HUES64 (cell line): ENCODE measurements around the gene IGF2R.
"Not testable (repeated sequence)": the region's sequence is repeated elsewhere in the genome, so short reads cannot be mapped to it uniquely, and the experiment has no call there.

Experiments used
- H3K27ac ChIP-seq: 2 replicates; pipeline ENCODE4 v1.7.0; 2013; ENCODE audit warnings: low read depth, low read length, inconsistent platforms
- H3K27me3 ChIP-seq: 2 replicates; pipeline ENCODE4 v1.6.1; 2013; ENCODE audit warnings: mild to moderate bottlenecking, low read length; ENCODE audit not compliant: insufficient read depth
- H3K36me3 ChIP-seq: 2 replicates; pipeline ENCODE4 v1.6.1; 2013; ENCODE audit warnings: mild to moderate bottlenecking, low read length; ENCODE audit not compliant: insufficient read depth
- H3K4me1 ChIP-seq: 2 replicates; pipeline ENCODE4 v1.6.1; 2013; ENCODE audit warnings: mild to moderate bottlenecking, low read length, moderate library complexity; ENCODE audit not compliant: insufficient read depth
- H3K4me3 ChIP-seq: 2 replicates; pipeline ENCODE4 v1.5.1; 2013; ENCODE audit warnings: mild to moderate bottlenecking, low read length, moderate library complexity
- H3K9ac ChIP-seq: 2 replicates; pipeline ENCODE4 v1.6.1; 2013; ENCODE audit warnings: mild to moderate bottlenecking, low read depth, low read length
- H3K9me3 ChIP-seq: 2 replicates; pipeline ENCODE4 v1.6.1; 2013; ENCODE audit warnings: low read depth, low read length; ENCODE audit not compliant: insufficient read depth
- WGBS: fragments of 150-250, 120-280 bp; methylation state at CpG from one replicate; pipeline ENCODE4 v1.1.7; 2013; ENCODE audit warnings: missing lambda C conversion rate; 5-methylcytosine and 5-hydroxymethylcytosine counted together

The IGF2R gene

DNA sequence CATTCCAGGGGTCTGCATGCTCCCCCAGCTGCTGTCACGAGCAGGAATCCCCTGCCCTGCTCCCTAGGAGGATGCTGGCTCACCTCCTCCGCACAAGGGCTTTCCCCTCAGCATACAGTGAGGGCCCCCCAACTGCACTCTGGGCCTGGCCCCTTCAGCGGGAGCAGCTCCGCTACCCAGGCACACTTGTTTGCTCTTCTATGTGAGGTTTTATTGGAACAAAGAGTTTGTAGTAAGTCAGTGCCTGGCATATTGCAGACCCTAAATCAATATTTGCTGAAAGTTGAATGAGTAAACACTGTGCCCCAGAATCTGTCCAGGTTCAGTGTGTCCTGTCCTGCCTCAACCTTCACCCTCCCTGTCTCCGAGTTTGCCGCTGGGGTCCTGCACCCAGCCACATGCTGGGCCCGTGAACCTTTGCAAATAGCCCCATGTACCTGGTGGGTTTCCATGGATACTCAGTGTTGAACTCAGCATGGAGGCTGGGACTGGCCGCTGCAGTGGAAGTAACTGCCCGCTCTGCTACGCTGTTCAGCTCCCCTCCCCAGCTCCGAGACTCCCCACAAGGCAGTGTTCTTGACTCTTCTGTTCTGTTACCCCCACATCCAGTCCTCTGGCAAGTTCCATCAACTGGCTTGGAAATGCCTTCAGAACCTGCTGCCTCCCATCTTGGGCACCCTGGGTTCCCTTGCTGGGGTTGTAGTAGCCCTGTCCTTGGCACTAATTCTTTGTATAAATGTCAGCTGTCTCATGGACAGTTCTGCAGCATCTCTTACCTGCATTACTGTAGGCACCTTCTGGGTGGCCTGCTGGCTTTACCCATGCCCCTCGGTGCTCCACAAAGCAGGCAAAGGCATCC, 168.5 kb downstream of the IGF2R start:
- Histone ChIP-seq H3K4me1 (peaks cover 10% of the 10 kb centered on the region), H3K27me3 (no peaks in the 10 kb centered on the region), H3K27ac (no peak overlapping the region), H3K36me3 (no peaks in the 10 kb centered on the region), H3K4me3 (no peak overlapping the region), H3K9ac (no peak overlapping the region), H3K9me3 (no peaks in the 10 kb centered on the region)
- WGBS: 72% methylated on average over 12 of the region's 12 CpGs

DNA sequence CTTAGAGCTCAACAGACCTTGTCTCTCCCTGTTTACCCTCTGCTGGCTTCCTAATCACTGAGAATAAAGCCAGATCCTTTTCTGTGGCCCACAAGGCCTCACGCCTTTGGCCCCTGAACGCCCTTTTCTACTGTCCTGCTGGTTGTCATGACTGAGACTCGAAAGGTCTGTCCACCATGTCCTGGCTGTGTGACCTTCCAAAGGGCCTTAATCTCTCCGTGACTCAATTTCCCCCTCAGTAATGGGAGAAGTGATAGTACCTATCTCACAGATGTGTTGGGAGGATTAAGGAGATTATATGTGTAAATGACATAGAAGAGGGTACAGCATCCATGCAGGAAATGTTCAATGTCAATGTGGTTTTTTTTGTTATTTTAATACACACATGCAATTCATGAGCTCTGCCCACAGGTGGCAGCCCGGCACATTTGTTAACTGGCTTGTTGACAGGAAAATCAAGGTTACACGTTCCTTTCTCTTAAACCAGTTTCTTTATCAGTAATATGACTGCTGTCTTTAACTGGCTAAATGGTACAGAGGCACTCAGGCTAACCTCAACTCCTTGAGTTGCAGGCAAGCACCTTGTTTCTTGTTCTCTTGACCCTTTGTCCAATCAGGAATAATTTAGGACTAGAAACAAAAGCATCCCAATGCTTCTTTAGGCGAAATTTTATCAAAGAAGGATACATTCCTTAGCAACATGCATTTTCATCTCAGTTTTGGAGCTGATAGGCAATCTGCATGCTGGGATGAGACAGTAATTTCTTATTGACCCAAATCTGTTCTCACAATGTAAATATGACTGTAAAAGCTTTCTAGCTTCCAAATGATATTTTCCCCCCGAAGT, 169.3 kb downstream of the IGF2R start:
- no peak overlapping the region for H3K9ac ChIP-seq
- peaks cover 2% of the 10 kb centered on the region; the same call in 1 of the 2 replicates for H3K4me1 ChIP-seq
- no peaks in the 10 kb centered on the region for H3K9me3 ChIP-seq
- no peak overlapping the region for H3K27ac ChIP-seq
- H3K27me3 ChIP-seq: no peaks in the 10 kb centered on the region
- 67% methylated on average over 8 of the region's 8 CpGs for WGBS
- H3K4me3 ChIP-seq: no peak overlapping the region
- H3K36me3 ChIP-seq: no peaks in the 10 kb centered on the region

DNA sequence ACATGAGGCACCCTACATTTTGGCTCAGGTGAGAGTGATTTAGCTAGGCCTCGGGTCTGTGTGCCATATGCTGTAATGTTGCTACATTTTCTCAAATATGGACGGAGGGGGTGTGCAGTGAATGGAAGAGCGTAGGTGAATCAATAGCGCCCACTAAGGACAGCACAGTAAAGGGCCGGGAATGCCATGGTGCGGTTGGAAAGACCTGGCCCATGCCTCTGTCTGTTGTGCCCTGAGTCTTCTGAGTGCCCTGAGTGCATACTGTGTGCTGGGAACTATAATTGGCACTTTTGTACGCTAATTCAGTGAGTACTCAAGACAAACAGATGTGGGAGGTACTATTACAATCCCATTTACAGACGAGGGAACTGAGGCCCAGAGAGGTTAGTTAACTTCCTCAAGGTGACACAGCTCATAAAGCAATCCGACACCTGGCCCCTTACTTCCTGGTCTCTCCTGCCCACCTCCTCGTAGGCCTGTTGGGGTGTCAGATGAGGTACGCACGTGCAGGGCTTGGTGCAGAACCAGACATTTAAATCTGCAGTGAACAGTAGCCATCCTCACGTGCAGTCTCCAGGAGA, 170.0 kb downstream of the IGF2R start:
- Histone ChIP-seq H3K9ac (no peak overlapping the region), H3K27me3 (no peaks in the 10 kb centered on the region), H3K36me3 (no peaks in the 10 kb centered on the region), H3K27ac (no peak overlapping the region), H3K9me3 (no peaks in the 10 kb centered on the region), H3K4me3 (no peak overlapping the region), H3K4me1 (no peaks in the 10 kb centered on the region)
- WGBS: 89% methylated on average over 13 of the region's 13 CpGs

DNA sequence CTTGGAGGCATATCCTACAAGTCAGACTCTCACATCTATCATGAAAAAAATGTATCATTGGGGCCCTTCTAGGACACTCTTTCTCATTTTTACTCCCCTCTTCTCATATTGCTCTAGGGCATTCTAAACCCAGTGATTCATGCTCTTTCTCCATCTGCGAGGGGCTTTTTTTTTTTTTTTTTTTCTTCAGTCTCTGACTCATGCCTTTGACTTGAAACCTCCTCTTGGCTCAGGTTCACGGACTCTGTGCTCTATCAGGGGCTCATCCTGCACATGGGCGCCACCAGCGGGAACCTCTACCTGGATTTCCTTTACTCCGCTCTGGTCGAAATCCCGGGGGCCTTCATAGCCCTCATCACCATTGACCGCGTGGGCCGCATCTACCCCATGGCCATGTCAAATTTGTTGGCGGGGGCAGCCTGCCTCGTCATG, 170.6 kb downstream of the IGF2R start:
- H3K9ac ChIP-seq: no peak overlapping the region
- no peaks in the 10 kb centered on the region for H3K9me3 ChIP-seq
- no peak overlapping the region for H3K4me3 ChIP-seq
- H3K27ac ChIP-seq: no peak overlapping the region
- no peaks in the 10 kb centered on the region for H3K27me3 ChIP-seq
- H3K36me3 ChIP-seq: no peaks in the 10 kb centered on the region
- 86% methylated on average over 12 of the region's 12 CpGs for WGBS
- H3K4me1 ChIP-seq: no peaks in the 10 kb centered on the region

DNA sequence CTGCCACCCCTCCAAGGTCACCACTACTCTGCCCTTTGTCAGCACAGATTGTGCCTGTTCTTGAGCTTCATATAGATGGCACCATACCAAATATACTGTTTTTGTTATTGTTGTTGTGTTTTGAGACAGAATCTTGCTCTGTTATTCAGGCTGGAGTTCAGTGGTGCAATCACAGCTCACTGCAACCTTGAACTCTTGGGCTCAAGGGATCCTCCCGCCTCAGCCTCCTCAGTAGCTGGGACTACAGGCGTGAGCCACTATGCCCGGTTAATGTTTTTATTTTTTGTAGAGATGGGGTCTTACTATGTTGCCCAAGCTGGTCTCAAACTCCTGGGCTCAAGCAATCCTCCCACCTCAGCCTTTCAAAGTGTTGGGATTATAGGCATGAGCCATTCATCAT, 171.6 kb downstream of the IGF2R start:
- H3K9me3 ChIP-seq, H3K4me1 ChIP-seq, H3K27me3 ChIP-seq, H3K27ac ChIP-seq, H3K9ac ChIP-seq, H3K4me3 ChIP-seq, H3K36me3 ChIP-seq: not testable (repeated sequence)
- 97% methylated on average over 3 of the region's 3 CpGs for WGBS

DNA sequence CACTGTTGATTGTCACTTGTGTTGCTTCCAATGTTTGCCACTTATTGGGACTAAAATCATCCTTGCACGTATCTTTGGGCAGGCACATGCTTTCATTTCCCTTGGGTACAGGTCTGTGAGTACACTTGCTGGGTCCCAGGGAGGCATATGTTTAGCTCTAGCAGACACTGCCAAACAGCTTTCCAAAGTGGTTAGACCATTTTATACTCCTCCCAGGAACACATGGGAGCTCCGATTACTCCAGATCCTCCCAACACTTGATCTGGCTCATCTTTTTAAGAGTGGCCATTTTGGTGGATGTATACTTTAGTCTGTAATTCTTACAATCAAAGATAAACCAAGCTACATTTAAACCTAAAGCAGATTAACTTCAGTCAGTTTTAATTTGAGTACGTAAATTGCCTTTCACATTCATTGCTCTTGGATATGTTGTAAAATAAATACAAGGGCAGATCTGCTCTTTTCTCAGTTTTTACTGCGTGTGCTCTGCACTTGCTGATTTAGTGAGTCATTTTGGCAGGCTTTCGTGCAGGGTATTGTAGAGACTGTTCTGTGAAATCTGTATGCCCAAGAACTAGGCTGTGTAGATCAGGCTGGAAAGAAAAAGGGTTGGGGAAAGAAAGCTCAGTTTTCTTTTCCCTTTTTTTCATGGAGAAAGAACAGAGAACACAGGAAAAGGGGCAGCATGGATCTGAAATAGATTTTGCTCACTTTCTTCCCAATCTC, 172.3 kb downstream of the IGF2R start:
- no peak overlapping the region for H3K27ac ChIP-seq
- no peaks in the 10 kb centered on the region for H3K4me1 ChIP-seq
- no peak overlapping the region for H3K4me3 ChIP-seq
- H3K9ac ChIP-seq: no peak overlapping the region
- no peaks in the 10 kb centered on the region for H3K27me3 ChIP-seq
- no peaks in the 10 kb centered on the region for H3K9me3 ChIP-seq
- WGBS: 88% methylated on average over 4 of the region's 5 CpGs
- no peaks in the 10 kb centered on the region for H3K36me3 ChIP-seq

DNA sequence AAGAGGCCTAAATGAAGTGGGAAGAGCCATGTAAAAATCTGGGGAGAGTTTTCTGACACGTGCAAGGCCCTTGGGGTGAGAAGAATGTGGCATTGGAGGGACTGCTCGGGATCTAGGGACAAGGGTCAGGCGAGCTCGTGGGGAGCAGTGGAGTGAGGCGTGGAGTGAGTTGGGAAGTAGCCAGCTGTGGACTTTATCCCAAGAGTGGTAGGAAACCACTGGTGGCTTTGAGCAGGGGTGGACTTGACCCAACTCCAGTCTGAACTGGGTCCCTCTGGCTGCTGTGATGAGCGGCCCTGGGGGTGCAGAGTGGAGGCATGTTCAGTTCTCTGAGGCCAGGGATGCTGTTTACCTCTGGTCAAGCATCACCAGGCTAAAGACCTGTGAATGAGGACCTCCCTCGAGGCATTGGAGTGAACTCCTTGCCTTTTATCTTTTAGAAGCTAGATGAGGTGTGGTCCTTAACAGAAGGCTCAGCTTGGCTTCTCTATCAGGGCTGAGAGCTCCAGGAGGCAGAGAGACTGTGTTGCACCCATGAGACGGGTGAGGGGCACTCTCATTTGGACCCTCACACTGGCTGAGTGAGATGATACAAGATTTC, 173.3 kb downstream of the IGF2R start:
- Histone ChIP-seq H3K27me3 (no peaks in the 10 kb centered on the region), H3K36me3 (no peaks in the 10 kb centered on the region), H3K4me1 (no peaks in the 10 kb centered on the region), H3K9me3 (no peaks in the 10 kb centered on the region), H3K9ac (no peak overlapping the region), H3K4me3 (no peak overlapping the region), H3K27ac (no peak overlapping the region)
- WGBS: 92% methylated on average over 8 of the region's 8 CpGs

DNA sequence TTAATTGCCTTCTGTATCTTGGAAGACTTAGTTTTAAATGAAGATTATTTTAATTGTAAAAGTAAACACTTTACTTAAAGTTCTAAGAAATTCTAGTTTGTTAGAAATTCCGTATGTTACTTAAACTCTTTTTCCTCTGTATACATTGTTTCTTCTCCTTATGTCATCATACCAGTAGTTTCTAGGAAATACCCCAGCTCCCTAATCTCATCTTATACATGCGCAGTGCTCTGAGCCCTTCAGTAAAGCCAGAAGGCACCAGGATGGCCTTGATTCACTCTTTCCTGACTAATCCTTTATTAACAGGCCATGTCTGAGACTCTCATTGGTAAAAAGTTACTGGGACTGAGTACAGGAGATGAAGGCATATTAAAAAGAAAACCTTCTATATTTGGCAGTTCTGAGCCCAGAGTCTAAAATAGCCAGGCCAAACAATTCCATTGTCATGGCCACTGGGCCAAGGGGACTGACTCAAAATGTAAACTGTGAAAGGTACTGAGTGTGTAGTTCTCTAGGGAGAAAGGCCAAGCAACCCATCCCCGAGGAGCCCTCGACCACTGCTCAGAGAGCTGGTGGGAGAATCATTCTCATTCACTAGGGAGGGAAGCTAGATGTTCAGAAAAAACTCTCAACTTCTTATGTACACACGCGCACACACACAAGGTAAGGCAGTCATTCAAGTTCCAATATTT, 177.7 kb downstream of the IGF2R start:
- Histone ChIP-seq H3K4me3 (no peak overlapping the region), H3K9me3 (no peaks in the 10 kb centered on the region), H3K27me3 (no peaks in the 10 kb centered on the region), H3K4me1 (no peaks in the 10 kb centered on the region), H3K36me3 (no peaks in the 10 kb centered on the region), H3K27ac (no peak overlapping the region), H3K9ac (no peak overlapping the region)
- 98% methylated on average over 4 of the region's 6 CpGs for WGBS

DNA sequence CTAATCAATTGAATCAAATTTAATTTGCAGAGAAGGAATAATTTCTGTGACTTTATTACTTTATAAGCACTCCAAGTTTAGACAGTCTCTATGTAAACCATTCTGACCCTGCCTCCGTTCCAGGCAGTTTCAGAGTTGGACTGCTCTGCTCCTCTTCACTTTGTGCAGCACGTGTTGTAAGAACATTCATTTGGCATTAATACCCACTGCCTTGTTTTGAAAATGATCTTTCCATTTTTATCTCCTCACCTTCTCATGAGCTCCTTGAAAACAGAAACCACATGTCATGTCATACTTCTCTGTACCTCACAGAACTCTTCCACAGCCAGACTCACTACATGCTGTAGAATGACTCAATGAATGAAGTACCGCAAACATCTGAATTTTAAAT, 178.3 kb downstream of the IGF2R start:
- H3K4me3 ChIP-seq: no peak overlapping the region
- no peaks in the 10 kb centered on the region for H3K9me3 ChIP-seq
- no peaks in the 10 kb centered on the region for H3K36me3 ChIP-seq
- no peaks in the 10 kb centered on the region for H3K27me3 ChIP-seq
- H3K27ac ChIP-seq: no peak overlapping the region
- H3K9ac ChIP-seq: no peak overlapping the region
- no peaks in the 10 kb centered on the region for H3K4me1 ChIP-seq
- 95% methylated on average over 3 of the region's 3 CpGs for WGBS

DNA sequence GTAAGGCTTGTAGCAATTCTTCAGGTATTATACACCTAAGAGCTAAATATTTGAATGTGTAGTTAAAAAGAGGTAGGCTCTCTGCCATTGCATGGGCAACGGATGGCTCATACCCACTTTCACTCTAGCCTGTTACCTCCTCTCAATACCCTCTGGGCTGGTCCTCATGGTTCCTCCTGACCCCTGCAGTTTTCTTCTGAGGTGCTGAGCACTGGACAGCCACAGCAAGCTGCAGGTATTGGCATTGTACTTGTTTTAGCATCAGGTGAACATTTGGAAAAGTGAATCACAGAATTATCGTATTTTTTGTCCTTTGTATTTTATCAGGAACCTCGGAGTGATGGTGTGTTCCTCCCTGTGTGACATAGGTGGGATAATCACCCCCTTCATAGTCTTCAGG, 185.6 kb downstream of the IGF2R start:
- WGBS: 96% methylated on average over 3 of the region's 3 CpGs
- Histone ChIP-seq H3K27ac (no peak overlapping the region), H3K9ac (no peak overlapping the region), H3K27me3 (no peaks in the 10 kb centered on the region), H3K4me1 (no peaks in the 10 kb centered on the region), H3K9me3 (0 out of 2 replicates have a peak, but pooled peaks cover 3% of the 10 kb centered on the region), H3K4me3 (no peak overlapping the region), H3K36me3 (no peaks in the 10 kb centered on the region)
